Gastrocnemius medialis (tissue), 4 donors: Measurements from ENCODE around the gene MCUR1.

Experiments used
- POLR2A ChIP-seq, 2 donors: fragments of 450-650 bp; IDR thresholded peaks; one replicate each; pipeline ENCODE4 v1.6.1; 2017; ENCODE audit warnings: antibody characterized with exemption in 2 of 2, mild to moderate bottlenecking in 2 of 2, moderate library complexity in 2 of 2
- TF ChIP-seq, protein P1 (sequence below), 5 experiments: fragments of 450-650 bp in 3 of 5; fragments of 200-600 bp in 2 of 5; sonication (generic) in 2 of 5; IDR thresholded peaks in 4 of 5; conservative IDR thresholded peaks in 1 of 5; 1 replicate in 4 of 5; 2 replicates in 1 of 5; pipeline ENCODE4 v1.5.1; 2016 to 2019; ENCODE audit warnings: antibody characterized with exemption in 5 of 5, mild to moderate bottlenecking in 3 of 5, moderate library complexity in 3 of 5

DNA sequence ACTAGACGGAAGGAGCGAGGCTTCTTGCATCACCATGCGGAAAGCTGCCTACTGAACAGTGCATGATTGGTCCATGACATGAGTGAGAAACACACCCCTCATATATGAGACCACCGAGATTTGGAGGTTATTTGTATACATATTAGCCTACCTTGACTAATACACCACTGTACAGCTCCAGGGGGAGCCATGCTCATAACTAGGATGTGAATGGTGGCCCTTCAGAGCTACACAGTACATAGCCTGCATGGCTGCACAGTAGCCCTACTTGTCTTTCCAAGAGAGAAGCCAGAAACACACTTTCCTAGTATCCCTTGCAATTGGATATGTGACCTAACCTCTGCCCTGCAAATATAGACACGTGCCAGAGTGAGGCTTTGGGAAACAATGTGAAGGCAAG lies 21.8 kb upstream of the MCUR1 start:
- TF ChIP-seq POLR2A (IDR thresholded peaks at IDR 0.05): no peak
- TF ChIP-seq, protein P1, sequence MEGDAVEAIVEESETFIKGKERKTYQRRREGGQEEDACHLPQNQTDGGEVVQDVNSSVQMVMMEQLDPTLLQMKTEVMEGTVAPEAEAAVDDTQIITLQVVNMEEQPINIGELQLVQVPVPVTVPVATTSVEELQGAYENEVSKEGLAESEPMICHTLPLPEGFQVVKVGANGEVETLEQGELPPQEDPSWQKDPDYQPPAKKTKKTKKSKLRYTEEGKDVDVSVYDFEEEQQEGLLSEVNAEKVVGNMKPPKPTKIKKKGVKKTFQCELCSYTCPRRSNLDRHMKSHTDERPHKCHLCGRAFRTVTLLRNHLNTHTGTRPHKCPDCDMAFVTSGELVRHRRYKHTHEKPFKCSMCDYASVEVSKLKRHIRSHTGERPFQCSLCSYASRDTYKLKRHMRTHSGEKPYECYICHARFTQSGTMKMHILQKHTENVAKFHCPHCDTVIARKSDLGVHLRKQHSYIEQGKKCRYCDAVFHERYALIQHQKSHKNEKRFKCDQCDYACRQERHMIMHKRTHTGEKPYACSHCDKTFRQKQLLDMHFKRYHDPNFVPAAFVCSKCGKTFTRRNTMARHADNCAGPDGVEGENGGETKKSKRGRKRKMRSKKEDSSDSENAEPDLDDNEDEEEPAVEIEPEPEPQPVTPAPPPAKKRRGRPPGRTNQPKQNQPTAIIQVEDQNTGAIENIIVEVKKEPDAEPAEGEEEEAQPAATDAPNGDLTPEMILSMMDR (IDR thresholded peaks at IDR 0.05 in 4 of 5, conservative IDR thresholded peaks at IDR 0.05 in 1 of 5): no peak
